ENCODE data around the gene TOP2A. TPM values are rescaled to one million over a fixed set of nuclear protein-coding genes. Genes with fewer than 3 reads are reported as not detected.

Gene TOP2A
- total RNA-seq, 1 experiment from 2014 or later = 141 TPM

DNA sequence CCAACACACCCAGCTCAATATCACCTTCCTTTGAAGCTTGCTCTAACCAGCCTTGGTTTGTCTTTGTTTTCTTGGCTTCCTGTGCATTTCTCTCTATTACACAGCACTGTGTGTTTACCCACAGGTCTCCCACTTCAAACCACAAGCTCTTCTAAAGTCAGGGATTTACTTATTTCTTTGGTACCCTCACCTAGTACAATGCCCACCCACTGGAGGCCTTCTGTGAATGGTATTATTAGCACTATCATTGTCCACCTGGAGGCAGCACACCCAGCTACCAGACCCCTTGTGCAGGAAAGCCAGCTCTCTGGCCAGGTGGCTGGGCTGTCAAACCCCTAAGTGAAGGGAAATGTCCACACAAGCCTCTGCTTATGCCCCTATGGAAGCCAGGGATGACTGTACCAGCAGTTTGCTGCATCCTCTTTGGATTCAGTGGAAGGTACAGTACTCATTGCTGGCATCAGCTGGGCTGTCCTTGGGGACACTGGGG lies 9.4 kb upstream of the TOP2A start:
- Histone ChIP-seq H3K9me2 (ENCODE audit: insufficient read depth) (no peaks in the 10 kb centered on the region), H3K4me3 (replicated peaks in 1 of 2; ENCODE audit: low read depth in 1 of 2, low read length in 2 of 2) (no peak overlapping the region), H4K20me1 (ENCODE audit: insufficient read depth) (no peaks in the 10 kb centered on the region), H3K36me3 (ENCODE audit: control insufficient read depth in 1 of 2, insufficient read depth in 2 of 2, low read length in 2 of 2) (no peaks in the 10 kb centered on the region), H3K27me3 (ENCODE audit: insufficient read depth, low read length) (no peaks in the 10 kb centered on the region), H3K79me2 (ENCODE audit: insufficient read depth, low read length) (no peaks in the 10 kb centered on the region), H2AFZ (ENCODE audit: low read depth, low read length, poor library complexity, severe bottlenecking) (no peak overlapping the region), H3K4me2 (ENCODE audit: low read length) (no peak overlapping the region), H3K9ac (ENCODE audit: low read length) (no peak overlapping the region), H3K9me3 (ENCODE audit: control insufficient read depth in 1 of 2, insufficient read depth in 1 of 2, low read depth in 1 of 2, low read length in 2 of 2) (no peaks in the 10 kb centered on the region), H3K4me1 (ENCODE audit: control insufficient read depth in 1 of 2, insufficient read depth in 2 of 2, low read length in 2 of 2) (peaks cover 5 to 14% of the 10 kb centered on the region in 2 experiments; a peak in 3 of 4 replicates), H3K27ac (ENCODE audit: low read depth, low read length) (no peak overlapping the region)
- intact Hi-C loops (cut with micrococcal nuclease) = no loop called here
- ATAC-seq = no peak
- POLR2A ChIA-PET = no interaction called here
- CTCF ChIA-PET = interaction anchor here (0.9 to 1.1 kb wide), 2 partner anchors 9 to 106 kb away, joined by 4 to 5 read pairs; partner anchors contain the start of gene TOP2A
- no peak for DNase-seq (ENCODE audit: low read depth, low spot score)
- BruUV-seq (replicated peaks) = no TSS peak
- RAD21 ChIA-PET (ENCODE audit: low non-redundant PET in 1 of 2, low total read pairs in 2 of 2, uncharacterized antibody in 2 of 2, unreplicated experiment in 2 of 2) = no interaction called here
- TF ChIP-seq EZH2phosphoT487 (IDR thresholded peaks at IDR 0.05; ENCODE audit: borderline replicate concordance) (no peak), ELF1 (IDR thresholded peaks at IDR 0.05; ENCODE audit: borderline replicate concordance, low read depth) (no peak), ZFX (IDR thresholded peaks at IDR 0.05) (no peak)
- TF ChIP-seq, protein P1, sequence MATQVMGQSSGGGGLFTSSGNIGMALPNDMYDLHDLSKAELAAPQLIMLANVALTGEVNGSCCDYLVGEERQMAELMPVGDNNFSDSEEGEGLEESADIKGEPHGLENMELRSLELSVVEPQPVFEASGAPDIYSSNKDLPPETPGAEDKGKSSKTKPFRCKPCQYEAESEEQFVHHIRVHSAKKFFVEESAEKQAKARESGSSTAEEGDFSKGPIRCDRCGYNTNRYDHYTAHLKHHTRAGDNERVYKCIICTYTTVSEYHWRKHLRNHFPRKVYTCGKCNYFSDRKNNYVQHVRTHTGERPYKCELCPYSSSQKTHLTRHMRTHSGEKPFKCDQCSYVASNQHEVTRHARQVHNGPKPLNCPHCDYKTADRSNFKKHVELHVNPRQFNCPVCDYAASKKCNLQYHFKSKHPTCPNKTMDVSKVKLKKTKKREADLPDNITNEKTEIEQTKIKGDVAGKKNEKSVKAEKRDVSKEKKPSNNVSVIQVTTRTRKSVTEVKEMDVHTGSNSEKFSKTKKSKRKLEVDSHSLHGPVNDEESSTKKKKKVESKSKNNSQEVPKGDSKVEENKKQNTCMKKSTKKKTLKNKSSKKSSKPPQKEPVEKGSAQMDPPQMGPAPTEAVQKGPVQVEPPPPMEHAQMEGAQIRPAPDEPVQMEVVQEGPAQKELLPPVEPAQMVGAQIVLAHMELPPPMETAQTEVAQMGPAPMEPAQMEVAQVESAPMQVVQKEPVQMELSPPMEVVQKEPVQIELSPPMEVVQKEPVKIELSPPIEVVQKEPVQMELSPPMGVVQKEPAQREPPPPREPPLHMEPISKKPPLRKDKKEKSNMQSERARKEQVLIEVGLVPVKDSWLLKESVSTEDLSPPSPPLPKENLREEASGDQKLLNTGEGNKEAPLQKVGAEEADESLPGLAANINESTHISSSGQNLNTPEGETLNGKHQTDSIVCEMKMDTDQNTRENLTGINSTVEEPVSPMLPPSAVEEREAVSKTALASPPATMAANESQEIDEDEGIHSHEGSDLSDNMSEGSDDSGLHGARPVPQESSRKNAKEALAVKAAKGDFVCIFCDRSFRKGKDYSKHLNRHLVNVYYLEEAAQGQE (IDR thresholded peaks at IDR 0.05; ENCODE audit: low read depth) = no peak

DNA sequence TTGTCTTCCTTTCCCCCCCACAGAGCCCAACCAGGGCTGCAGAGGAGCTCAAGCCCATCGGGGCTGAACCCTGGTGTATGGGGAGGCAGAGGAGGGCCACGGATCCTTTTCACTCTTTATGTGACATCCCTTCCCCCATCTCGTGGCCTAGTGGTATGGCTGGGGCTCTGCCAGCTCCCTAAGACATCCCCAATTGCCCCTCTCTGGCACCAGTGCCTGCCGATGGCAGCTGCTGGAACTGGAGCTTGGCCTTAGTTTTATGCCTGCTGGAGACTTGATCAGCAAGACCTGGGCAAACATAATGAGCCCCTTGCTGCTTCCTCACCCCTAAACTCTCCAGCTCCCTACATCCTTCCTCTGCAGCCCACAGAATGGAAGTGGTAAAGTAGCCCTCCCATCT lies 8.0 kb upstream of the TOP2A start:
- POLR2A ChIA-PET = interaction anchor here (1.0 kb wide), 1 partner anchor 8 kb away, joined by 4 read pairs; the partner anchor contains the start of gene TOP2A
- ATAC-seq = no peak

More for the DNA sequence above, 8.0 kb upstream of the TOP2A start:
- DNase-seq (ENCODE audit: low read depth, low spot score) = no peak
- no peak overlapping the region for H3K9ac ChIP-seq (ENCODE audit: low read length)
- H4K20me1 ChIP-seq (ENCODE audit: insufficient read depth) = no peaks in the 10 kb centered on the region
- H3K9me2 ChIP-seq (ENCODE audit: insufficient read depth) = no peaks in the 10 kb centered on the region
- ChIA-PET RAD21 (ENCODE audit: low non-redundant PET in 1 of 2, low total read pairs in 2 of 2, uncharacterized antibody in 2 of 2, unreplicated experiment in 2 of 2) (no interaction called here), CTCF (no interaction called here)
- H3K36me3 ChIP-seq (ENCODE audit: control insufficient read depth in 1 of 2, insufficient read depth in 2 of 2, low read length in 2 of 2) = no peaks in the 10 kb centered on the region
- peaks cover 5 to 14% of the 10 kb centered on the region in 2 experiments; a peak in 3 of 4 replicates for H3K4me1 ChIP-seq (ENCODE audit: control insufficient read depth in 1 of 2, insufficient read depth in 2 of 2, low read length in 2 of 2)
- H3K4me2 ChIP-seq (ENCODE audit: low read length) = no peak overlapping the region
- no peak overlapping the region for H2AFZ ChIP-seq (ENCODE audit: low read depth, low read length, poor library complexity, severe bottlenecking)
- H3K4me3 ChIP-seq (replicated peaks in 1 of 2; ENCODE audit: low read depth in 1 of 2, low read length in 2 of 2) = no peak overlapping the region
- H3K79me2 ChIP-seq (ENCODE audit: insufficient read depth, low read length) = no peaks in the 10 kb centered on the region
- TF ChIP-seq RAD21 (IDR thresholded peaks at IDR 0.05; ENCODE audit: low read depth) (no peak), YY1 (IDR thresholded peaks at IDR 0.05; ENCODE audit: extremely low read depth, insufficient replicate concordance, low read depth, low read length) (no peak)
- H3K27me3 ChIP-seq (ENCODE audit: insufficient read depth, low read length) = no peaks in the 10 kb centered on the region
- no TSS peak for BruUV-seq (replicated peaks)
- no peak overlapping the region for H3K27ac ChIP-seq (ENCODE audit: low read depth, low read length)
- intact Hi-C loops (cut with micrococcal nuclease) = no loop called here
- H3K9me3 ChIP-seq (ENCODE audit: control insufficient read depth in 1 of 2, insufficient read depth in 1 of 2, low read depth in 1 of 2, low read length in 2 of 2) = no peaks in the 10 kb centered on the region
